Measurements from ENCODE around the gene SRMS.
"Not testable (repeated sequence)": the region's sequence is repeated elsewhere in the genome, so short reads cannot be mapped to it uniquely, and the experiment has no call there.

Gene SRMS

GRCh38 chr20:63574829-63575743 lies 27.5 kb upstream of the SRMS start:
- no peak for DNase-seq (ENCODE audit: low read depth in 1 of 2, low spot score in 1 of 2)
- no peak for TF ChIP-seq JUND (IDR thresholded peaks at IDR 0.05; ENCODE audit: low read depth)
- in situ Hi-C loops (cut with HindIII; ENCODE audit: low pct_unique_long_range_greater_than_20kb, low sequenced_read_pairs) = no loop called here

- DNase-seq (ENCODE audit: low read depth in 1 of 2, low spot score in 1 of 2) = peak; percentile 82 to 90
- in situ Hi-C loops (cut with HindIII; ENCODE audit: low pct_unique_long_range_greater_than_20kb, low sequenced_read_pairs) = no loop called here
- no peak for TF ChIP-seq JUND (IDR thresholded peaks at IDR 0.05; ENCODE audit: low read depth)
Observed at GRCh38 chr20:63574156-63574828, 26.7 kb upstream of the SRMS start, which contains the start of gene HELZ2. Gene HELZ2 (minus strand): TSS chr20:63574239. CDS start chr20:63572385, 1,854 bp downstream.

- in situ Hi-C loops (cut with HindIII; ENCODE audit: low pct_unique_long_range_greater_than_20kb, low sequenced_read_pairs) = no loop called here
- TF ChIP-seq JUND (IDR thresholded peaks at IDR 0.05; ENCODE audit: low read depth) = no peak
Observed at GRCh38 chr20:63573647-63574131, 26.1 kb upstream of the SRMS start.

GRCh38 chr20:63572788-63573646 lies 25.5 kb upstream of the SRMS start:
- TF ChIP-seq JUND (IDR thresholded peaks at IDR 0.05; ENCODE audit: low read depth) = no peak
- DNase-seq (ENCODE audit: low read depth in 1 of 2, low spot score in 1 of 2) = peak in 1 of 2 experiments; percentile 31
- in situ Hi-C loops (cut with HindIII; ENCODE audit: low pct_unique_long_range_greater_than_20kb, low sequenced_read_pairs) = no loop called here

More at GRCh38 chr20:63573647-63574131, 26.1 kb upstream of the SRMS start:
- no peak for DNase-seq (ENCODE audit: low read depth in 1 of 2, low spot score in 1 of 2)

- no peak for DNase-seq (ENCODE audit: low read depth in 1 of 2, low spot score in 1 of 2)
- in situ Hi-C loops (cut with HindIII; ENCODE audit: low pct_unique_long_range_greater_than_20kb, low sequenced_read_pairs) = no loop called here
- TF ChIP-seq JUND (IDR thresholded peaks at IDR 0.05; ENCODE audit: low read depth) = no peak
Observed at GRCh38 chr20:63572071-63572787, 24.7 kb upstream of the SRMS start.

GRCh38 chr20:63571087-63571478 lies 23.5 kb upstream of the SRMS start:
- DNase-seq (ENCODE audit: low read depth in 1 of 2, low spot score in 1 of 2); in situ Hi-C loops (cut with HindIII; ENCODE audit: low pct_unique_long_range_greater_than_20kb, low sequenced_read_pairs): not testable (repeated sequence)

GRCh38 chr20:63570281-63571086 lies 22.9 kb upstream of the SRMS start:
- DNase-seq (ENCODE audit: low read depth in 1 of 2, low spot score in 1 of 2) = no peak
- in situ Hi-C loops (cut with HindIII; ENCODE audit: low pct_unique_long_range_greater_than_20kb, low sequenced_read_pairs) = no loop called here
- TF ChIP-seq JUND (IDR thresholded peaks at IDR 0.05; ENCODE audit: low read depth) = no peak

GRCh38 chr20:63568986-63569949 lies 21.7 kb upstream of the SRMS start:
- TF ChIP-seq JUND (IDR thresholded peaks at IDR 0.05; ENCODE audit: low read depth) = no peak
- in situ Hi-C loops (cut with HindIII; ENCODE audit: low pct_unique_long_range_greater_than_20kb, low sequenced_read_pairs) = no loop called here
- no peak for DNase-seq (ENCODE audit: low read depth in 1 of 2, low spot score in 1 of 2)

- in situ Hi-C loops (cut with HindIII; ENCODE audit: low pct_unique_long_range_greater_than_20kb, low sequenced_read_pairs) = no loop called here
- no peak for DNase-seq (ENCODE audit: low read depth in 1 of 2, low spot score in 1 of 2)
- no peak for TF ChIP-seq JUND (IDR thresholded peaks at IDR 0.05; ENCODE audit: low read depth)
Observed at GRCh38 chr20:63568170-63568981, 20.8 kb upstream of the SRMS start.

All from T47D (cell line).